K562 (cell line): ENCODE results near the gene ARHGAP32. TPM values are rescaled to one million over a fixed set of nuclear protein-coding genes. Genes with fewer than 3 reads are reported as not detected.

Experiments
- ATAC-seq: fragments of 200-7000 bp; cut with Tn5 transposase; 3 replicates; pipeline ENCODE4 v1.9.1; 2020; ENCODE audit warnings: moderate library complexity
- BruUV-seq: library from RNA; stranded (reverse); fragments of 400-500 nt; replicated peaks from 2 replicates; lab custom pipeline; 2021; lab: Mats Ljungman, UMichigan
- CTCF ChIA-PET: fragments of 300-600 bp; formaldehyde crosslinking; extraction: SDS; loops from one replicate; lab custom pipeline; 2021; ENCODE audit warnings: low intra/inter-chr PET ratio; lab: Yijun Ruan, JAX
- POLR2A ChIA-PET: fragments of 300-600, 350-650 bp; sonication (Branson Sonifier 250); formaldehyde crosslinking; extraction: SDS; loops from one replicate; lab custom pipeline; 2021; ENCODE audit warnings: antibody characterized with exemption, inconsistent platforms; lab: Yijun Ruan, JAX
- DNase-seq, 4 experiments: peaks; one replicate each; pipeline versions ENCODE4 v3.0.0 to v3.0.0-alpha.2; 2011 to 2018; ENCODE audit warnings: low spot score in 3 of 4, mixed read lengths in 3 of 4; ENCODE audit errors: extremely low read depth in 1 of 4
- FAIRE-seq: peaks from 2 replicates; lab custom pipeline; 2011; peaks lifted over from hg19 to GRCh38; lab: Jason Lieb, UNC
- H2AFZ ChIP-seq: 2 replicates; pipeline ENCODE4 v1.6.0; 2011; ENCODE audit warnings: low read depth, low read length, control low read depth, inconsistent platforms
- H3K27ac ChIP-seq: fragments of 200-600 bp; 3 replicates; pipeline ENCODE4 v1.8.0; 2011; ENCODE audit warnings: low read depth, mild to moderate bottlenecking, control low read depth, inconsistent platforms, low read length, moderate library complexity, mixed read lengths; ENCODE audit errors: extremely low read depth
- H3K27me3 ChIP-seq, 2 experiments: fragments of 300-600 bp in 1 of 2; 2 replicates in 1 of 2; 3 replicates in 1 of 2; pipeline versions ENCODE4 v1.6.0 to v1.8.0; 2011; ENCODE audit warnings: inconsistent platforms in 2 of 2, low read length in 2 of 2, mild to moderate bottlenecking in 1 of 2, mixed read lengths in 1 of 2, moderate library complexity in 1 of 2; ENCODE audit not compliant: control insufficient read depth in 2 of 2, insufficient read depth in 2 of 2
- H3K36me3 ChIP-seq: fragments of 300-600 bp; 3 replicates; pipeline ENCODE4 v1.8.0; 2011; ENCODE audit warnings: mild to moderate bottlenecking, low read length, inconsistent platforms; ENCODE audit not compliant: control insufficient read depth, insufficient read depth
- H3K4me1 ChIP-seq, 2 experiments: fragments of 200-600 bp in 1 of 2; replicated peaks in 1 of 2; 2 replicates in 1 of 2; 3 replicates in 1 of 2; pipeline versions ENCODE4 v1.5.1 to v1.8.0; 2011; ENCODE audit warnings: inconsistent platforms in 2 of 2, low read length in 2 of 2, mild to moderate bottlenecking in 1 of 2, mixed read lengths in 1 of 2, moderate library complexity in 1 of 2; ENCODE audit not compliant: control insufficient read depth in 2 of 2, insufficient read depth in 2 of 2
- H3K4me2 ChIP-seq: 2 replicates; pipeline ENCODE4 v1.6.1; 2011; ENCODE audit warnings: low read length, control low read depth, inconsistent platforms, mixed read lengths; ENCODE audit not compliant: insufficient read depth
- H3K4me3 ChIP-seq: fragments of 200-600 bp; sonication (generic), shearing (Covaris generic); 2 replicates; pipeline ENCODE4 v1.5.1; 2016; ENCODE audit warnings: control low read depth, inconsistent platforms
- H3K79me2 ChIP-seq: fragments of 200-600 bp; 3 replicates; pipeline ENCODE4 v1.8.0; 2011; ENCODE audit warnings: low read length, inconsistent platforms; ENCODE audit not compliant: control insufficient read depth, insufficient read depth
- H3K9ac ChIP-seq, 2 experiments: 2 replicates each; pipeline versions ENCODE4 v1.6.0 to v1.6.1; 2011; ENCODE audit warnings: low read depth in 2 of 2, low read length in 2 of 2, control low read depth in 1 of 2, inconsistent platforms in 1 of 2, mild to moderate bottlenecking in 1 of 2, mixed read lengths in 1 of 2; ENCODE audit not compliant: insufficient read depth in 1 of 2
- H3K9me1 ChIP-seq: one replicate; pipeline ENCODE4 v1.6.0; 2011; ENCODE audit warnings: inconsistent platforms, mild to moderate bottlenecking, low read length, moderate library complexity; ENCODE audit not compliant: control insufficient read depth, insufficient read depth
- H3K9me3 ChIP-seq: replicated peaks from 2 replicates; pipeline ENCODE4 v1.5.1; 2011; ENCODE audit warnings: low read depth, low read length, inconsistent platforms; ENCODE audit not compliant: control insufficient read depth, insufficient read depth
- H4K20me1 ChIP-seq: replicated peaks from 2 replicates; pipeline ENCODE4 v1.6.1; 2011; ENCODE audit warnings: low read length, inconsistent platforms, mixed read lengths; ENCODE audit not compliant: control insufficient read depth, insufficient read depth
- BHLHE40 ChIP-seq: IDR thresholded peaks from 2 replicates; pipeline ENCODE4 v1.6.1; 2011; ENCODE audit warnings: low read length, improper control_type of control experiment
- E2F8 ChIP-seq: fragments of 450-650 bp; IDR thresholded peaks from 2 replicates; pipeline ENCODE4 v1.7.1; 2018; ENCODE audit warnings: mild to moderate bottlenecking, low read depth; ENCODE audit not compliant: partially characterized antibody
- HCFC1 ChIP-seq: IDR thresholded peaks from 2 replicates; pipeline ENCODE4 v1.6.1; 2012; ENCODE audit warnings: low read depth, low read length, improper control_type of control experiment
- KDM2B ChIP-seq: fragments of 250-450 bp; sonication (Bioruptor Pico); IDR thresholded peaks from 2 replicates; pipeline ENCODE4 v1.8.0; 2021; ENCODE audit warnings: mild to moderate bottlenecking, moderate library complexity
- KDM4B ChIP-seq, 2 experiments: fragments of 450-650 bp in 1 of 2; sonication (generic) in 1 of 2; IDR thresholded peaks; 2 replicates each; pipeline ENCODE4 v1.6.1; 2016 to 2017; ENCODE audit warnings: borderline replicate concordance in 2 of 2, antibody characterized with exemption in 1 of 2, low read depth in 1 of 2, mild to moderate bottlenecking in 1 of 2
- KHSRP ChIP-seq: fragments of 450-650 bp; IDR thresholded peaks from 2 replicates; pipeline ENCODE4 v1.6.1; 2017
- MBD2 ChIP-seq: sonication (generic); IDR thresholded peaks from 2 replicates; pipeline ENCODE4 v1.6.1; 2016; ENCODE audit warnings: low read depth, borderline replicate concordance
- MTA2 ChIP-seq: fragments of 450-650 bp; IDR thresholded peaks from 2 replicates; pipeline ENCODE4 v1.6.1; 2016; ENCODE audit warnings: low read depth
- NCOA1 ChIP-seq: fragments of 450-650 bp; IDR thresholded peaks from 2 replicates; pipeline ENCODE4 v1.6.1; 2016; ENCODE audit warnings: low read depth
- NCOA6 ChIP-seq: fragments of 450-650 bp; IDR thresholded peaks from 2 replicates; pipeline ENCODE4 v1.6.1; 2017; ENCODE audit warnings: mild to moderate bottlenecking
- NR2C2 ChIP-seq, 2 experiments: fragments of 200-800 bp in 1 of 2; sonication (Bioruptor generic) in 1 of 2; sonication (generic) in 1 of 2; formaldehyde crosslinking in 1 of 2; IDR thresholded peaks; 2 replicates each; pipeline versions ENCODE4 v1.6.1 to v1.8.0; 2016 to 2022; ENCODE audit warnings: mild to moderate bottlenecking in 1 of 2, missing compliant biosample characterization in 1 of 2, missing genetic modification characterization in 1 of 2, missing genetic modification reagents in 1 of 2
- PPARD ChIP-seq: fragments of 250-450 bp; sonication (Bioruptor Pico); IDR thresholded peaks from 2 replicates; pipeline ENCODE4 v1.8.0; 2022; ENCODE audit warnings: inconsistent platforms, mild to moderate bottlenecking, moderate library complexity
- PRMT5 ChIP-seq: sonication (generic); formaldehyde crosslinking; IDR thresholded peaks from 2 replicates; pipeline ENCODE4 v1.5.0; 2020; ENCODE audit warnings: missing genetic modification reagents
- SIN3B ChIP-seq: fragments of 450-650 bp; IDR thresholded peaks from 2 replicates; pipeline ENCODE4 v1.6.1; 2017; ENCODE audit warnings: low read depth, mild to moderate bottlenecking, moderate library complexity
- SMARCB1 ChIP-seq: IDR thresholded peaks from 2 replicates; pipeline ENCODE4 v1.6.1; 2011; ENCODE audit warnings: improper control_type of control experiment, low read depth; ENCODE audit not compliant: insufficient read length
- SMARCE1 ChIP-seq: fragments of 450-650 bp; IDR thresholded peaks from 2 replicates; pipeline ENCODE4 v1.7.1; 2016; ENCODE audit warnings: mild to moderate bottlenecking
- ZFP1 ChIP-seq: fragments of 450-650 bp; formaldehyde crosslinking; IDR thresholded peaks from 2 replicates; pipeline ENCODE4 v1.4.0; 2020; ENCODE audit warnings: mild to moderate bottlenecking, mixed read lengths
- ZKSCAN1 ChIP-seq: fragments of 150-350 bp; IDR thresholded peaks from 2 replicates; pipeline ENCODE4 v1.6.1; 2016; ENCODE audit warnings: low read depth, low read length
- ZNF146 ChIP-seq: IDR thresholded peaks from one replicate; pipeline ENCODE4 v1.6.1; 2018; ENCODE audit warnings: missing compliant biosample characterization; ENCODE audit not compliant: unreplicated experiment
- ZNF57 ChIP-seq: fragments of 450-650 bp; formaldehyde crosslinking; IDR thresholded peaks from 2 replicates; pipeline ENCODE4 v1.4.0; 2020; ENCODE audit warnings: mild to moderate bottlenecking, moderate library complexity
- whole genome bisulfite sequencing: fragments of 100-300 bp; shearing (Covaris generic); methylation state at CpG from one replicate; pipeline ENCODE4 v1.1.6; 2016; ENCODE audit warnings: low coverage, mixed read lengths; ENCODE audit not compliant: insufficient coverage; ENCODE audit errors: missing lambda C conversion rate; 5-methylcytosine and 5-hydroxymethylcytosine counted together
- in situ Hi-C: fragments of 300-500 bp; cut with MboI; formaldehyde crosslinking; loops from 4 replicates; pipeline ENCODE4 v1.15.0; 2018; ENCODE audit warnings: inconsistent platforms, mixed read lengths
- intact Hi-C: fragments of 100-400 bp; cut with micrococcal nuclease; formaldehyde crosslinking; loops from 2 replicates; pipeline ENCODE4 v1.14.2; 2022
- polyA plus RNA-seq, 8 experiments: library from polyadenylated mRNA; depleted of rRNA in 4 of 8; stranded (reverse) in 5 of 8; unstranded in 3 of 8; fragments of >200 nt; fragmentation: Nextera tagmentation in 2 of 8; fragmentation: Illumina TruSeq in 1 of 8; extraction: Ambion mirVana in 2 of 8; extraction: Trizol in 1 of 8; gene quantifications; 2 replicates each; pipeline versions ENCODE4 v1.2.1 to v1.2.3, GENCODE V29; 2011 to 2014; ENCODE audit warnings: inconsistent platforms in 1 of 8, missing spikeins in 1 of 8
- total RNA-seq, 7 experiments: library from RNA; depleted of rRNA in 6 of 7; stranded (reverse); fragments of >200 nt in 6 of 7; fragmentation: Illumina TruSeq in 2 of 7; extraction: Trizol in 2 of 7; gene quantifications; 2 replicates each; pipeline versions ENCODE4 v1.2.1 to v1.2.3, GENCODE V29; 2011 to 2021; ENCODE audit warnings: low replicate concordance in 1 of 7
- TF ChIP-seq, protein P1 (sequence below), 3 experiments: fragments of 200-800 bp in 1 of 3; sonication (Bioruptor generic) in 1 of 3; sonication (generic) in 1 of 3; formaldehyde crosslinking in 1 of 3; IDR thresholded peaks; 2 replicates each; pipeline versions ENCODE4 v1.6.1 to v1.8.0; 2016 to 2022; ENCODE audit warnings: mild to moderate bottlenecking in 2 of 3, missing compliant biosample characterization in 2 of 3, missing genetic modification characterization in 2 of 3, missing genetic modification reagents in 1 of 3

Gene ARHGAP32
- total and polyA plus RNA-seq, 9 of the 15 experiments (the other 6 are each of a cell fraction or from before 2014, with no cell fraction given) = 0.18 TPM; not detected in 8

GRCh38 chr11:128981254-128981653, 210.9 kb downstream of the ARHGAP32 start (continued):
- TF ChIP-seq, protein P1, sequence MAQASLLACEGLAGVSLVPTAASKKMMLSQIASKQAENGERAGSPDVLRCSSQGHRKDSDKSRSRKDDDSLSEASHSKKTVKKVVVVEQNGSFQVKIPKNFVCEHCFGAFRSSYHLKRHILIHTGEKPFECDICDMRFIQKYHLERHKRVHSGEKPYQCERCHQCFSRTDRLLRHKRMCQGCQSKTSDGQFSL (CRISPR knock-in tag; IDR thresholded peaks at IDR 0.05) = no peak
- TF ChIP-seq, protein P1 (tag; IDR thresholded peaks at IDR 0.05) = no peak
- no peak for TF ChIP-seq PRMT5
- TF ChIP-seq NCOA6 = no peak
- TF ChIP-seq MTA2 = no peak
- no peak for TF ChIP-seq NCOA1
- TF ChIP-seq ZNF146 = no peak
- TF ChIP-seq SIN3B = no peak
- TF ChIP-seq SMARCE1 = no peak
- TF ChIP-seq, all 486 proteins: peak for 0

GRCh38 chr11:128970598-128971190, 221.4 kb downstream of the ARHGAP32 start:
- no peaks in the 10 kb centered on the region for H3K27me3 ChIP-seq
- DNase-seq = no peak
- no peak overlapping the region for H3K9ac ChIP-seq
- TF ChIP-seq ZNF57 (CRISPR knock-in tag) (no peak), SMARCB1 (no peak), E2F8 (no peak), BHLHE40 (no peak), KDM2B (CRISPR knock-in tag) (no peak), KHSRP (no peak), MBD2 (no peak), KDM4B (IDR thresholded peaks at IDR 0.05; ENCODE audit: borderline replicate concordance in 2 of 2, low read depth in 1 of 2) (no peak), NR2C2 (CRISPR knock-in tag; IDR thresholded peaks at IDR 0.05) (no peak), NR2C2 (tag; IDR thresholded peaks at IDR 0.05) (no peak), HCFC1 (no peak), ZKSCAN1 (no peak), PPARD (CRISPR knock-in tag) (no peak), ZFP1 (CRISPR knock-in tag) (no peak)
- no peak overlapping the region for H3K4me2 ChIP-seq
- no peak for ATAC-seq
- peaks cover 3% of the 10 kb centered on the region for H3K9me1 ChIP-seq
- H2AFZ ChIP-seq = no peak overlapping the region
- POLR2A ChIA-PET = no interaction called here
- H3K9me3 ChIP-seq = no peaks in the 10 kb centered on the region
- intact Hi-C loops = no loop called here
- no peaks in the 10 kb centered on the region for H3K4me1 ChIP-seq
- H3K4me3 ChIP-seq = no peak overlapping the region
- no peaks in the 10 kb centered on the region for H4K20me1 ChIP-seq
- FAIRE-seq = no peak
- CTCF ChIA-PET = no interaction called here
- in situ Hi-C loops = no loop called here
- no peak overlapping the region for H3K27ac ChIP-seq
- WGBS = 0% methylated on average over 13 of the region's 13 CpGs
- no peaks in the 10 kb centered on the region for H3K79me2 ChIP-seq
- H3K36me3 ChIP-seq = no peaks in the 10 kb centered on the region
- BruUV-seq = no TSS peak
